ENCODE data around the gene PFKP.

DNA sequence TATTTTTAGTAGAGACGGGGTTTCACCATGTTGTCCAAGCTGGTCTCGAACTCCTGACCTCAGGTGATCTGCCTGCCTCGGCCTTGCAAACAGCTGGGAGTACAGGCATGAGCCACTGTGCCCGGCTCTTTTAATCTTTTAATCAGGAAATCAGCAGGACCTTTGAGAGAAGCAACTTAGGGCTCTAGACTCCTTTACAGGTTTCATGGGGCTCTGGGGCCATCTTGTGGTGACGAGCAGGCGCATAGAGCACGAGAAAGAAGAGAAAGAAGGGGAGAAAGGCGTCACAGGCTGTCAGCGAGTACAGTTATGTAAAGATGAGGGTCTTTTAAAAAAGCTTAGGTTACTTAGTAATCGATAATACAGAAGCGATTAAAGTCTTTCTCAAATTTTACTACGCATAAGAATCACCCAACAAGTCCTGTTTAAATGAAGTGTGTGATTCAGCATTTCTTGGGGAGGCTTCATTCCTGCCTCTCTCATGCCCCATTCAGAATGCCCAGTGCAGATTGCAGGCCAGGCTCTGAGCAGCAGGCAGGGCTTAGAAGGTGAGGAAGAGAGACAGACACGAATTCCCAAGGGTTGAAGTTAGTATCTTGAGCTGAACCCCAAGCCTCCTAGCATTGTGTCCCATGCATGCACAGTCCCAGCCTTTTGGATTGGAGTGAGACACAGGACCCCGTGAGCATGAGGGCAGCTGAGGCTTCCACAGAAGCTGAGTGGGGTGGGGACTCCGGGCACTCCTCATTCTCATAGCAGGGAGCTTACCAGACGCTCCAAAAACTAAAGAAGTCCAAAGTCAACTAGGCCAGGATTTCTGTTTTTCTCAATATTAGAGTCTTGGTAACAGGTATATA is 23.6 kb upstream of the PFKP start:
- TF ChIP-seq, protein P1, sequence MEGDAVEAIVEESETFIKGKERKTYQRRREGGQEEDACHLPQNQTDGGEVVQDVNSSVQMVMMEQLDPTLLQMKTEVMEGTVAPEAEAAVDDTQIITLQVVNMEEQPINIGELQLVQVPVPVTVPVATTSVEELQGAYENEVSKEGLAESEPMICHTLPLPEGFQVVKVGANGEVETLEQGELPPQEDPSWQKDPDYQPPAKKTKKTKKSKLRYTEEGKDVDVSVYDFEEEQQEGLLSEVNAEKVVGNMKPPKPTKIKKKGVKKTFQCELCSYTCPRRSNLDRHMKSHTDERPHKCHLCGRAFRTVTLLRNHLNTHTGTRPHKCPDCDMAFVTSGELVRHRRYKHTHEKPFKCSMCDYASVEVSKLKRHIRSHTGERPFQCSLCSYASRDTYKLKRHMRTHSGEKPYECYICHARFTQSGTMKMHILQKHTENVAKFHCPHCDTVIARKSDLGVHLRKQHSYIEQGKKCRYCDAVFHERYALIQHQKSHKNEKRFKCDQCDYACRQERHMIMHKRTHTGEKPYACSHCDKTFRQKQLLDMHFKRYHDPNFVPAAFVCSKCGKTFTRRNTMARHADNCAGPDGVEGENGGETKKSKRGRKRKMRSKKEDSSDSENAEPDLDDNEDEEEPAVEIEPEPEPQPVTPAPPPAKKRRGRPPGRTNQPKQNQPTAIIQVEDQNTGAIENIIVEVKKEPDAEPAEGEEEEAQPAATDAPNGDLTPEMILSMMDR (tag by site-specific recombination; IDR thresholded peaks at IDR 0.05), result peak; percentile 55; the same call in 1 of the 2 replicates
- TF ChIP-seq, protein P2, sequence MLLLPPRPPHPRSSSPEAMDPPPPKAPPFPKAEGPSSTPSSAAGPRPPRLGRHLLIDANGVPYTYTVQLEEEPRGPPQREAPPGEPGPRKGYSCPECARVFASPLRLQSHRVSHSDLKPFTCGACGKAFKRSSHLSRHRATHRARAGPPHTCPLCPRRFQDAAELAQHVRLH (tag by site-specific recombination; IDR thresholded peaks at IDR 0.05), result no peak
- TF ChIP-seq KLF10 (tag by site-specific recombination; IDR thresholded peaks at IDR 0.05), result no peak
- 0 out of 2 replicates have a peak, but pooled peaks have one; percentile 11 for TF ChIP-seq ZBTB17 (tag by site-specific recombination; IDR thresholded peaks at IDR 0.05)
- TF ChIP-seq, protein P3, sequence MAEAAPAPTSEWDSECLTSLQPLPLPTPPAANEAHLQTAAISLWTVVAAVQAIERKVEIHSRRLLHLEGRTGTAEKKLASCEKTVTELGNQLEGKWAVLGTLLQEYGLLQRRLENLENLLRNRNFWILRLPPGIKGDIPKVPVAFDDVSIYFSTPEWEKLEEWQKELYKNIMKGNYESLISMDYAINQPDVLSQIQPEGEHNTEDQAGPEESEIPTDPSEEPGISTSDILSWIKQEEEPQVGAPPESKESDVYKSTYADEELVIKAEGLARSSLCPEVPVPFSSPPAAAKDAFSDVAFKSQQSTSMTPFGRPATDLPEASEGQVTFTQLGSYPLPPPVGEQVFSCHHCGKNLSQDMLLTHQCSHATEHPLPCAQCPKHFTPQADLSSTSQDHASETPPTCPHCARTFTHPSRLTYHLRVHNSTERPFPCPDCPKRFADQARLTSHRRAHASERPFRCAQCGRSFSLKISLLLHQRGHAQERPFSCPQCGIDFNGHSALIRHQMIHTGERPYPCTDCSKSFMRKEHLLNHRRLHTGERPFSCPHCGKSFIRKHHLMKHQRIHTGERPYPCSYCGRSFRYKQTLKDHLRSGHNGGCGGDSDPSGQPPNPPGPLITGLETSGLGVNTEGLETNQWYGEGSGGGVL (tag by site-specific recombination; IDR thresholded peaks at IDR 0.05), result no peak
- TF ChIP-seq ZNF777 (tag by site-specific recombination; IDR thresholded peaks at IDR 0.05; ENCODE audit: borderline replicate concordance), result no peak
- TF ChIP-seq, protein P4, sequence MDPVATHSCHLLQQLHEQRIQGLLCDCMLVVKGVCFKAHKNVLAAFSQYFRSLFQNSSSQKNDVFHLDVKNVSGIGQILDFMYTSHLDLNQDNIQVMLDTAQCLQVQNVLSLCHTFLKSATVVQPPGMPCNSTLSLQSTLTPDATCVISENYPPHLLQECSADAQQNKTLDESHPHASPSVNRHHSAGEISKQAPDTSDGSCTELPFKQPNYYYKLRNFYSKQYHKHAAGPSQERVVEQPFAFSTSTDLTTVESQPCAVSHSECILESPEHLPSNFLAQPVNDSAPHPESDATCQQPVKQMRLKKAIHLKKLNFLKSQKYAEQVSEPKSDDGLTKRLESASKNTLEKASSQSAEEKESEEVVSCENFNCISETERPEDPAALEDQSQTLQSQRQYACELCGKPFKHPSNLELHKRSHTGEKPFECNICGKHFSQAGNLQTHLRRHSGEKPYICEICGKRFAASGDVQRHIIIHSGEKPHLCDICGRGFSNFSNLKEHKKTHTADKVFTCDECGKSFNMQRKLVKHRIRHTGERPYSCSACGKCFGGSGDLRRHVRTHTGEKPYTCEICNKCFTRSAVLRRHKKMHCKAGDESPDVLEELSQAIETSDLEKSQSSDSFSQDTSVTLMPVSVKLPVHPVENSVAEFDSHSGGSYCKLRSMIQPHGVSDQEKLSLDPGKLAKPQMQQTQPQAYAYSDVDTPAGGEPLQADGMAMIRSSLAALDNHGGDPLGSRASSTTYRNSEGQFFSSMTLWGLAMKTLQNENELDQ (tag by site-specific recombination; IDR thresholded peaks at IDR 0.05; ENCODE audit: low read depth), result no peak
- TF ChIP-seq, protein P5, sequence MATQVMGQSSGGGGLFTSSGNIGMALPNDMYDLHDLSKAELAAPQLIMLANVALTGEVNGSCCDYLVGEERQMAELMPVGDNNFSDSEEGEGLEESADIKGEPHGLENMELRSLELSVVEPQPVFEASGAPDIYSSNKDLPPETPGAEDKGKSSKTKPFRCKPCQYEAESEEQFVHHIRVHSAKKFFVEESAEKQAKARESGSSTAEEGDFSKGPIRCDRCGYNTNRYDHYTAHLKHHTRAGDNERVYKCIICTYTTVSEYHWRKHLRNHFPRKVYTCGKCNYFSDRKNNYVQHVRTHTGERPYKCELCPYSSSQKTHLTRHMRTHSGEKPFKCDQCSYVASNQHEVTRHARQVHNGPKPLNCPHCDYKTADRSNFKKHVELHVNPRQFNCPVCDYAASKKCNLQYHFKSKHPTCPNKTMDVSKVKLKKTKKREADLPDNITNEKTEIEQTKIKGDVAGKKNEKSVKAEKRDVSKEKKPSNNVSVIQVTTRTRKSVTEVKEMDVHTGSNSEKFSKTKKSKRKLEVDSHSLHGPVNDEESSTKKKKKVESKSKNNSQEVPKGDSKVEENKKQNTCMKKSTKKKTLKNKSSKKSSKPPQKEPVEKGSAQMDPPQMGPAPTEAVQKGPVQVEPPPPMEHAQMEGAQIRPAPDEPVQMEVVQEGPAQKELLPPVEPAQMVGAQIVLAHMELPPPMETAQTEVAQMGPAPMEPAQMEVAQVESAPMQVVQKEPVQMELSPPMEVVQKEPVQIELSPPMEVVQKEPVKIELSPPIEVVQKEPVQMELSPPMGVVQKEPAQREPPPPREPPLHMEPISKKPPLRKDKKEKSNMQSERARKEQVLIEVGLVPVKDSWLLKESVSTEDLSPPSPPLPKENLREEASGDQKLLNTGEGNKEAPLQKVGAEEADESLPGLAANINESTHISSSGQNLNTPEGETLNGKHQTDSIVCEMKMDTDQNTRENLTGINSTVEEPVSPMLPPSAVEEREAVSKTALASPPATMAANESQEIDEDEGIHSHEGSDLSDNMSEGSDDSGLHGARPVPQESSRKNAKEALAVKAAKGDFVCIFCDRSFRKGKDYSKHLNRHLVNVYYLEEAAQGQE (tag by site-specific recombination; IDR thresholded peaks at IDR 0.05), result no peak
- TF ChIP-seq ZNF76 (tag by site-specific recombination; IDR thresholded peaks at IDR 0.05; ENCODE audit: borderline replicate concordance, low read depth), result no peak
- no peak for TF ChIP-seq ZNF146 (tag by site-specific recombination; IDR thresholded peaks at IDR 0.05)
- TF ChIP-seq ZNF426 (tag by site-specific recombination; IDR thresholded peaks at IDR 0.05), result no peak
- TF ChIP-seq TCF7L2 (IDR thresholded peaks at IDR 0.05; ENCODE audit: borderline replicate concordance, low read depth, low read length), result no peak; the same call in 1 of the 2 replicates
- TF ChIP-seq ZNF664 (tag by site-specific recombination; IDR thresholded peaks at IDR 0.05), result no peak

Measured in HEK293 (cell line).